Body of pancreas (tissue), 4 donors: ENCODE measurements around the gene NARF.

Experiments
- CTCF ChIP-seq, 7 experiments: fragments of 450-650 bp in 4 of 7; fragments of 200-600 bp in 3 of 7; sonication (generic) in 3 of 7; IDR thresholded peaks; one replicate each; pipeline ENCODE4 v1.5.1; 2016 to 2019; ENCODE audit warnings: antibody characterized with exemption in 7 of 7
- POLR2A ChIP-seq, 3 donors: fragments of 450-650 bp; IDR thresholded peaks; one replicate each; pipeline ENCODE4 v1.6.1; 2016; ENCODE audit warnings: antibody characterized with exemption in 3 of 3, mild to moderate bottlenecking in 2 of 3

- TF ChIP-seq CTCF (IDR thresholded peaks at IDR 0.05) (peak; percentile 75 to 99 (median 96)), POLR2A (IDR thresholded peaks at IDR 0.05) (no peak)
These were observed 35.9 kb downstream of the NARF start for GRCh38 chr17:82494236-82495055.
